Hepatocyte (in vitro differentiated cells): ENCODE results near the gene LRSAM1. TPM values are rescaled to one million over a fixed set of nuclear protein-coding genes. Genes with fewer than 3 reads are reported as not detected.
A peak's percentile ranks its signal among the peaks of the same experiment; 100 is the strongest.

ENCODE experiments used
- DNase-seq: peaks from one replicate; pipeline ENCODE4 v3.0.0-alpha.2; 2016; ENCODE audit warnings: low spot score
- H2AFZ ChIP-seq: fragments of 200-600 bp; sonication (generic); 2 replicates; pipeline ENCODE4 v1.6.0; 2016; ENCODE audit warnings: antibody characterized with exemption, mild to moderate bottlenecking
- H3K27ac ChIP-seq: fragments of 200-600 bp; sonication (generic); 2 replicates; pipeline ENCODE4 v1.5.1; 2016; ENCODE audit warnings: mild to moderate bottlenecking
- H3K27me3 ChIP-seq: fragments of 200-600 bp; sonication (generic); 2 replicates; pipeline ENCODE4 v1.6.1; 2016
- H3K36me3 ChIP-seq: fragments of 200-600 bp; sonication (generic); replicated peaks from 2 replicates; pipeline ENCODE4 v1.5.1; 2016; ENCODE audit warnings: low read depth; ENCODE audit not compliant: insufficient read depth
- H3K4me1 ChIP-seq: fragments of 200-600 bp; sonication (generic); 2 replicates; pipeline ENCODE4 v1.5.1; 2016; ENCODE audit warnings: mild to moderate bottlenecking, moderate library complexity; ENCODE audit not compliant: insufficient read depth
- H3K4me2 ChIP-seq: fragments of 200-600 bp; sonication (generic); 2 replicates; pipeline ENCODE4 v1.6.0; 2016
- H3K4me3 ChIP-seq: fragments of 200-600 bp; sonication (generic); 2 replicates; pipeline ENCODE4 v1.5.1; 2016; ENCODE audit warnings: mild to moderate bottlenecking
- H3K79me2 ChIP-seq: fragments of 200-600 bp; sonication (generic); 2 replicates; pipeline ENCODE4 v1.6.0; 2017; ENCODE audit warnings: mild to moderate bottlenecking
- H3K9me2 ChIP-seq: fragments of 200-600 bp; sonication (generic); replicated peaks from 2 replicates; pipeline ENCODE4 v1.6.0; 2017; ENCODE audit warnings: mild to moderate bottlenecking; ENCODE audit not compliant: insufficient read depth
- H3K9me3 ChIP-seq: fragments of 200-600 bp; sonication (generic); 2 replicates; pipeline ENCODE4 v1.5.1; 2016; ENCODE audit warnings: low read depth, mild to moderate bottlenecking
- H4K20me1 ChIP-seq: fragments of 200-600 bp; sonication (generic); 2 replicates; pipeline ENCODE4 v1.6.0; 2016; ENCODE audit warnings: mild to moderate bottlenecking; ENCODE audit not compliant: insufficient read depth, poor library complexity, severe bottlenecking
- CTCF ChIP-seq: fragments of 200-600 bp; sonication (generic); IDR thresholded peaks from 2 replicates; pipeline ENCODE4 v1.5.1; 2016; ENCODE audit warnings: antibody characterized with exemption, mild to moderate bottlenecking; ENCODE audit not compliant: poor library complexity
- EZH2 ChIP-seq: fragments of 200-600 bp; sonication (generic); IDR thresholded peaks from 2 replicates; pipeline ENCODE4 v1.6.1; 2016; ENCODE audit warnings: antibody characterized with exemption, mild to moderate bottlenecking, borderline replicate concordance
- EZH2phosphoT487 ChIP-seq: fragments of 200-600 bp; sonication (generic); IDR thresholded peaks from one replicate; pipeline ENCODE4 v1.6.1; 2018; ENCODE audit warnings: antibody characterized with exemption, mild to moderate bottlenecking, low read depth, moderate library complexity; ENCODE audit not compliant: unreplicated experiment, severe bottlenecking
- WGBS: methylation state at CpG from one replicate; pipeline ENCODE4 v1.1.6; 2016; ENCODE audit warnings: low lambda C conversion rate; ENCODE audit errors: missing lambda C conversion rate; 5-methylcytosine and 5-hydroxymethylcytosine counted together
- polyA plus RNA-seq: library from polyadenylated mRNA; unstranded; fragments of >200 nt; fragmentation: Nextera tagmentation; extraction: Ambion mirVana; gene quantifications from 2 replicates; pipeline ENCODE4 v1.2.1, GENCODE V29; 2016
- total RNA-seq: library from RNA; depleted of rRNA; stranded (reverse); fragments of >200 nt; gene quantifications from 2 replicates; pipeline ENCODE4 v1.2.3, GENCODE V29; 2014

LRSAM1 gene
- total and polyA plus RNA-seq, 2 experiments from 2014 or later, result 10.7 to 19.4 TPM

GRCh38 chr9:127444921-127445850, 6.1 kb upstream of the LRSAM1 start:
- H3K27ac ChIP-seq, result no peak overlapping the region
- no peak overlapping the region for H3K4me3 ChIP-seq
- peaks cover 11% of the 10 kb centered on the region for H3K4me1 ChIP-seq
- peaks cover 3% of the 10 kb centered on the region for H3K9me3 ChIP-seq
- TF ChIP-seq EZH2 (no peak), CTCF (no peak), EZH2phosphoT487 (no peak)
- H3K4me2 ChIP-seq, result no peak overlapping the region
- H3K9me2 ChIP-seq, result no peaks in the 10 kb centered on the region
- DNase-seq, result no peak
- no peak overlapping the region for H2AFZ ChIP-seq
- H3K36me3 ChIP-seq, result no peaks in the 10 kb centered on the region
- H3K27me3 ChIP-seq, result no peaks in the 10 kb centered on the region
- WGBS, result 96% methylated on average over 15 of the region's 15 CpGs
- peaks cover 27% of the 10 kb centered on the region for H4K20me1 ChIP-seq
- peaks cover 21% of the 10 kb centered on the region for H3K79me2 ChIP-seq

- H3K4me3 ChIP-seq, result no peak overlapping the region
- WGBS, result 88% methylated on average over 4 of the region's 4 CpGs
- H3K4me1 ChIP-seq, result peaks cover 11% of the 10 kb centered on the region
- no peak for DNase-seq
- no peaks in the 10 kb centered on the region for H3K36me3 ChIP-seq
- no peak overlapping the region for H2AFZ ChIP-seq
- peaks cover 3% of the 10 kb centered on the region for H3K9me3 ChIP-seq
- H3K79me2 ChIP-seq, result peaks cover 30% of the 10 kb centered on the region
- peaks cover 34% of the 10 kb centered on the region for H4K20me1 ChIP-seq
- no peak overlapping the region for H3K4me2 ChIP-seq
- H3K9me2 ChIP-seq, result no peaks in the 10 kb centered on the region
- TF ChIP-seq CTCF (no peak), EZH2phosphoT487 (no peak), EZH2 (no peak)
- no peaks in the 10 kb centered on the region for H3K27me3 ChIP-seq
- peak overlapping the region; percentile 8 for H3K27ac ChIP-seq
These were observed 5.2 kb upstream of the LRSAM1 start for GRCh38 chr9:127445851-127446712.

GRCh38 chr9:127446713-127447415, 4.4 kb upstream of the LRSAM1 start:
- 91% methylated on average over 7 of the region's 7 CpGs for WGBS
- Histone ChIP-seq H4K20me1 (peaks cover 34% of the 10 kb centered on the region), H2AFZ (no peak overlapping the region), H3K27ac (peak overlapping the region; percentile 8), H3K27me3 (no peaks in the 10 kb centered on the region), H3K79me2 (peaks cover 30% of the 10 kb centered on the region), H3K36me3 (no peaks in the 10 kb centered on the region), H3K9me2 (no peaks in the 10 kb centered on the region), H3K4me1 (peaks cover 11% of the 10 kb centered on the region), H3K4me3 (no peak overlapping the region), H3K9me3 (peaks cover 3% of the 10 kb centered on the region), H3K4me2 (no peak overlapping the region)
- no peak for DNase-seq
- TF ChIP-seq CTCF (no peak), EZH2phosphoT487 (no peak), EZH2 (no peak)
